Osteoblast (primary cell): ENCODE results near the gene NRXN2. TPM values are rescaled to one million over a fixed set of nuclear protein-coding genes. Genes with fewer than 3 reads are reported as not detected.

Experiments
- DNase-seq: peaks from one replicate; pipeline ENCODE4 v3.0.0; 2011; ENCODE audit warnings: low spot score, mixed read lengths; ENCODE audit not compliant: insufficient read length; ENCODE audit errors: missing footprints
- H2AFZ ChIP-seq: 2 replicates; pipeline ENCODE4 v1.6.0; 2011; ENCODE audit warnings: mild to moderate bottlenecking, low read length
- H3K27ac ChIP-seq: 2 replicates; pipeline ENCODE4 v1.5.1; 2011; ENCODE audit warnings: mild to moderate bottlenecking, low read depth, low read length, moderate library complexity
- H3K27me3 ChIP-seq: 2 replicates; pipeline ENCODE4 v1.6.0; 2012; ENCODE audit warnings: mild to moderate bottlenecking, control low read depth, inconsistent platforms, low read length, moderate library complexity; ENCODE audit not compliant: insufficient read depth
- H3K36me3 ChIP-seq: 2 replicates; pipeline ENCODE4 v1.5.1; 2011; ENCODE audit warnings: mild to moderate bottlenecking, low read length, control low read depth, moderate library complexity; ENCODE audit not compliant: insufficient read depth
- H3K4me1 ChIP-seq: 2 replicates; pipeline ENCODE4 v1.5.1; 2011; ENCODE audit warnings: mild to moderate bottlenecking, low read length, control low read depth, moderate library complexity; ENCODE audit not compliant: insufficient read depth
- H3K4me2 ChIP-seq: 2 replicates; pipeline ENCODE4 v1.6.0; 2011; ENCODE audit warnings: mild to moderate bottlenecking, low read length; ENCODE audit not compliant: insufficient read depth
- H3K4me3 ChIP-seq: fragments of 200-600 bp; sonication (generic); 3 replicates; pipeline ENCODE4 v1.5.1; 2012; ENCODE audit warnings: mild to moderate bottlenecking, low read length, inconsistent platforms; ENCODE audit not compliant: insufficient read depth
- H3K79me2 ChIP-seq: 2 replicates; pipeline ENCODE4 v1.6.0; 2012; ENCODE audit warnings: mild to moderate bottlenecking, low read length, control low read depth, inconsistent platforms; ENCODE audit not compliant: insufficient read depth
- H3K9me3 ChIP-seq: 2 replicates; pipeline ENCODE4 v1.5.1; 2011; ENCODE audit warnings: low read depth, low read length, control low read depth
- H4K20me1 ChIP-seq: 2 replicates; pipeline ENCODE4 v1.6.0; 2012; ENCODE audit warnings: mild to moderate bottlenecking, low read length, control low read depth; ENCODE audit not compliant: insufficient read depth
- CTCF ChIP-seq: IDR thresholded peaks from 2 replicates; pipeline ENCODE4 v1.5.1; 2011; ENCODE audit warnings: mild to moderate bottlenecking, low read depth, low read length, moderate library complexity; ENCODE audit errors: extremely low read depth
- total RNA-seq: library from RNA; depleted of rRNA; stranded (reverse); fragments of >200 nt; gene quantifications from 2 replicates; pipeline ENCODE4 v1.2.3, GENCODE V29; 2012

NRXN2 gene
- total RNA-seq, 1 donor, result 90.1 TPM

GRCh38 chr11:64673279-64673678 lies 49.7 kb downstream of the NRXN2 start:
- H3K9me3 ChIP-seq, result no peaks in the 10 kb centered on the region
- no peak overlapping the region for H2AFZ ChIP-seq
- H3K4me1 ChIP-seq, result peaks cover 15% of the 10 kb centered on the region
- peaks cover 42% of the 10 kb centered on the region for H3K27me3 ChIP-seq
- H3K27ac ChIP-seq, result no peak overlapping the region
- no peak overlapping the region for H3K4me3 ChIP-seq
- H4K20me1 ChIP-seq, result no peaks in the 10 kb centered on the region
- H3K36me3 ChIP-seq, result no peaks in the 10 kb centered on the region
- no peak for TF ChIP-seq CTCF
- no peak overlapping the region for H3K4me2 ChIP-seq
- no peaks in the 10 kb centered on the region for H3K79me2 ChIP-seq
- peak; percentile 80 for DNase-seq

GRCh38 chr11:64672875-64673274 lies 50.1 kb downstream of the NRXN2 start:
- TF ChIP-seq CTCF, result no peak
- DNase-seq, result no peak
- H3K4me1 ChIP-seq, result peaks cover 15% of the 10 kb centered on the region
- no peak overlapping the region for H3K27ac ChIP-seq
- no peak overlapping the region for H3K4me3 ChIP-seq
- no peaks in the 10 kb centered on the region for H3K36me3 ChIP-seq
- H3K27me3 ChIP-seq, result peaks cover 43% of the 10 kb centered on the region
- no peaks in the 10 kb centered on the region for H3K79me2 ChIP-seq
- H3K4me2 ChIP-seq, result no peak overlapping the region
- H2AFZ ChIP-seq, result no peak overlapping the region
- H4K20me1 ChIP-seq, result no peaks in the 10 kb centered on the region
- H3K9me3 ChIP-seq, result no peaks in the 10 kb centered on the region

GRCh38 chr11:64670975-64671374 lies 52.0 kb downstream of the NRXN2 start:
- Histone ChIP-seq H3K4me1 (peaks cover 14% of the 10 kb centered on the region), H3K36me3 (no peaks in the 10 kb centered on the region), H4K20me1 (no peaks in the 10 kb centered on the region), H3K4me2 (no peak overlapping the region), H3K79me2 (no peaks in the 10 kb centered on the region), H2AFZ (no peak overlapping the region), H3K9me3 (no peaks in the 10 kb centered on the region), H3K4me3 (no peak overlapping the region), H3K27ac (no peak overlapping the region), H3K27me3 (peaks cover 45% of the 10 kb centered on the region)
- DNase-seq, result no peak
- TF ChIP-seq CTCF, result no peak

GRCh38 chr11:64667154-64667745 lies 55.7 kb downstream of the NRXN2 start:
- Histone ChIP-seq H3K9me3 (no peaks in the 10 kb centered on the region), H3K36me3 (no peaks in the 10 kb centered on the region), H3K4me3 (no peak overlapping the region), H2AFZ (no peak overlapping the region), H4K20me1 (no peaks in the 10 kb centered on the region), H3K27me3 (peaks cover 38% of the 10 kb centered on the region), H3K4me1 (no peaks in the 10 kb centered on the region), H3K79me2 (no peaks in the 10 kb centered on the region), H3K27ac (no peak overlapping the region), H3K4me2 (no peak overlapping the region)
- DNase-seq, result no peak
- no peak for TF ChIP-seq CTCF
